ENCODE results near the gene SPAG9.

DNA sequence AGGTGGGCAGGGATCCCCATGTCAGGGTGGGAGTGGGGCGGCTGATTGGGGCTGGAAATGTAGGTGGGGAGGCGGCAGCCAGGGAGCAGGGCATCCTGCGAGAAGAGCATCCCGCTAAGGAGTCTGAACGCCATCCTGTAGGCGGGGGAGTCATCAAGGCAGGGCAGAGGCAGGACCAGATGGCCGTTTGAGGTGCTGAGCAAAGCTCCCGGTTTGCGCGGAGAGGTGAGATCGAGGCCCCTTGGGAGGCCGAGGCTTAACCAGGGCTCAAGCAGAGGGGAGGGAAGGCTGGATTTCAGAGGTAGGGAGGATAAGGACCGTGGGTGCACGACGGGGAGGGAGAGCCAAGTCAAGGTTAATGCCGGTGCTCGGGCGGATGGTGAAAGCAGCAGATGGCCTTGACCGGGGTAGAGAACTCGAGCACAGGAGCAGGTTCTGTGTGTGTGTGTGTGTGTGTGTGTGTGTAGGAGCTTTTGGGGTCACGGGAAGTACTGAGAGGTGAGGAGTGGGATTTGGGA is 45.1 kb upstream of the SPAG9 start:
- TF ChIP-seq EP300 (IDR thresholded peaks at IDR 0.05) (no peak), POLR2A (IDR thresholded peaks at IDR 0.05) (no peak)
- TF ChIP-seq, protein P1, sequence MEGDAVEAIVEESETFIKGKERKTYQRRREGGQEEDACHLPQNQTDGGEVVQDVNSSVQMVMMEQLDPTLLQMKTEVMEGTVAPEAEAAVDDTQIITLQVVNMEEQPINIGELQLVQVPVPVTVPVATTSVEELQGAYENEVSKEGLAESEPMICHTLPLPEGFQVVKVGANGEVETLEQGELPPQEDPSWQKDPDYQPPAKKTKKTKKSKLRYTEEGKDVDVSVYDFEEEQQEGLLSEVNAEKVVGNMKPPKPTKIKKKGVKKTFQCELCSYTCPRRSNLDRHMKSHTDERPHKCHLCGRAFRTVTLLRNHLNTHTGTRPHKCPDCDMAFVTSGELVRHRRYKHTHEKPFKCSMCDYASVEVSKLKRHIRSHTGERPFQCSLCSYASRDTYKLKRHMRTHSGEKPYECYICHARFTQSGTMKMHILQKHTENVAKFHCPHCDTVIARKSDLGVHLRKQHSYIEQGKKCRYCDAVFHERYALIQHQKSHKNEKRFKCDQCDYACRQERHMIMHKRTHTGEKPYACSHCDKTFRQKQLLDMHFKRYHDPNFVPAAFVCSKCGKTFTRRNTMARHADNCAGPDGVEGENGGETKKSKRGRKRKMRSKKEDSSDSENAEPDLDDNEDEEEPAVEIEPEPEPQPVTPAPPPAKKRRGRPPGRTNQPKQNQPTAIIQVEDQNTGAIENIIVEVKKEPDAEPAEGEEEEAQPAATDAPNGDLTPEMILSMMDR (IDR thresholded peaks at IDR 0.05): no peak

All from upper lobe of left lung (tissue), 4 donors.